ENCODE data around the gene ATAD1.
"Not testable (repeated sequence)": the region's sequence is repeated elsewhere in the genome, so short reads cannot be mapped to it uniquely, and the experiment has no call there.

ATAD1 gene

GRCh38 chr10:87803831-87804230 is 14.2 kb downstream of the ATAD1 start:
- DNase-seq = no peak

GRCh38 chr10:87803328-87803727 is 14.7 kb downstream of the ATAD1 start:
- no peak for DNase-seq

GRCh38 chr10:87801813-87802435 is 16.1 kb downstream of the ATAD1 start:
- DNase-seq = not testable (repeated sequence)

GRCh38 chr10:87799860-87800259 is 18.2 kb downstream of the ATAD1 start:
- DNase-seq = no peak

GRCh38 chr10:87798082-87798481 is 19.9 kb downstream of the ATAD1 start:
- no peak for DNase-seq

- DNase-seq = peak in 5 of 56 donors; percentile 1 to 28 (median 5)
These were observed 23.7 kb downstream of the ATAD1 start for GRCh38 chr10:87794285-87794684.

GRCh38 chr10:87790185-87790584 is 27.8 kb downstream of the ATAD1 start:
- no peak for DNase-seq

GRCh38 chr10:87786421-87786820 is 31.6 kb downstream of the ATAD1 start:
- no peak for DNase-seq

- DNase-seq = no peak
These were observed 35.3 kb downstream of the ATAD1 start for GRCh38 chr10:87782721-87783120.

GRCh38 chr10:87781545-87781944 is 36.5 kb downstream of the ATAD1 start:
- no peak for DNase-seq

GRCh38 chr10:87776328-87776727 is 41.7 kb downstream of the ATAD1 start:
- DNase-seq = no peak

GRCh38 chr10:87775766-87776165 is 42.3 kb downstream of the ATAD1 start:
- no peak for DNase-seq

- DNase-seq = no peak
These were observed 46.0 kb downstream of the ATAD1 start for GRCh38 chr10:87771871-87772500.

- no peak for DNase-seq
These were observed 50.8 kb downstream of the ATAD1 start for GRCh38 chr10:87767253-87767652.

GRCh38 chr10:87765666-87766376 is 52.2 kb downstream of the ATAD1 start:
- DNase-seq = no peak

GRCh38 chr10:87764072-87764934 is 53.7 kb downstream of the ATAD1 start:
- no peak for DNase-seq

GRCh38 chr10:87763086-87763861 is 54.8 kb downstream of the ATAD1 start:
- no peak for DNase-seq

- no peak for DNase-seq
These were observed 56.1 kb downstream of the ATAD1 start for GRCh38 chr10:87761892-87762291.

GRCh38 chr10:87761153-87761552 is 56.9 kb downstream of the ATAD1 start:
- DNase-seq = no peak

- DNase-seq = no peak
These were observed 57.7 kb downstream of the ATAD1 start for GRCh38 chr10:87760195-87760905.
